GM12878 (cell line): ENCODE results near the gene GPC6. TPM values are rescaled to one million over a fixed set of nuclear protein-coding genes. Genes with fewer than 3 reads are reported as not detected.

Source experiments
- ATAC-seq: fragments of 200-7000 bp; cut with Tn5 transposase; 3 replicates; pipeline ENCODE4 v1.9.1; 2020; ENCODE audit warnings: mild to moderate bottlenecking, moderate library complexity
- BruUV-seq: library from RNA; stranded (reverse); fragments of 400-500 nt; replicated peaks from 2 replicates; lab custom pipeline; 2021; lab: Mats Ljungman, UMichigan
- CTCF ChIA-PET: fragments of 300-600 bp; sonication (Branson Sonifier 250); formaldehyde crosslinking; extraction: SDS; loops from one replicate; lab custom pipeline; 2021; ENCODE audit warnings: inconsistent platforms; lab: Yijun Ruan, JAX
- POLR2A ChIA-PET: fragments of 350-600 bp; formaldehyde crosslinking; extraction: SDS; loops from one replicate; lab custom pipeline; 2021; ENCODE audit warnings: inconsistent platforms; lab: Charles Lee
- RAD21 ChIA-PET: fragments of 300-600 bp; sonication (Branson Sonifier 250); formaldehyde crosslinking; loops from one replicate; lab custom pipeline; 2023; ENCODE audit warnings: antibody characterized with exemption; ENCODE audit not compliant: unreplicated experiment; lab: Charles Lee
- SMC1A ChIA-PET: fragments of 300-600 bp; sonication (Branson Sonifier 250); formaldehyde crosslinking; loops from one replicate; lab custom pipeline; 2023; ENCODE audit not compliant: unreplicated experiment, uncharacterized antibody; lab: Charles Lee
- DNase-seq: peaks from one replicate; pipeline ENCODE4 v3.0.0-alpha.2; 2011; ENCODE audit warnings: low read depth, low spot score
- FAIRE-seq: peaks from 3 replicates; lab custom pipeline; 2011; peaks lifted over from hg19 to GRCh38; lab: Jason Lieb, UNC
- H2AFZ ChIP-seq: 2 replicates; pipeline ENCODE4 v1.6.0; 2011; ENCODE audit warnings: low read depth, low read length, control low read depth; ENCODE audit not compliant: control insufficient read depth
- H3K27ac ChIP-seq: 2 replicates; pipeline ENCODE4 v1.5.1; 2011; ENCODE audit warnings: control low read depth; ENCODE audit not compliant: control insufficient read depth, insufficient read depth
- H3K27me3 ChIP-seq, 2 experiments: replicated peaks in 1 of 2; 2 replicates each; pipeline versions ENCODE4 v1.6.0 to v1.6.1; 2011; ENCODE audit warnings: low read length in 1 of 2; ENCODE audit not compliant: control insufficient read depth in 2 of 2, insufficient read depth in 2 of 2
- H3K36me3 ChIP-seq, 2 experiments: 2 replicates each; pipeline ENCODE4 v1.5.1; 2011; ENCODE audit warnings: low read length in 1 of 2; ENCODE audit not compliant: control insufficient read depth in 2 of 2, insufficient read depth in 2 of 2
- H3K4me1 ChIP-seq: 2 replicates; pipeline ENCODE4 v1.6.1; 2011; ENCODE audit warnings: mild to moderate bottlenecking, low read length, moderate library complexity, mixed read lengths; ENCODE audit not compliant: control insufficient read depth, insufficient read depth
- H3K4me2 ChIP-seq: 2 replicates; pipeline ENCODE4 v1.6.0; 2011; ENCODE audit warnings: control low read depth; ENCODE audit not compliant: control insufficient read depth, insufficient read depth
- H3K4me3 ChIP-seq: fragments of 200-600 bp; sonication (generic); 2 replicates; pipeline ENCODE4 v1.5.1; 2016
- H3K79me2 ChIP-seq: 2 replicates; pipeline ENCODE4 v1.6.0; 2011; ENCODE audit warnings: low read length; ENCODE audit not compliant: control insufficient read depth, insufficient read depth
- H3K9ac ChIP-seq: 2 replicates; pipeline ENCODE4 v1.8.0; 2011; ENCODE audit warnings: low read length, control low read depth, mixed read lengths; ENCODE audit not compliant: control insufficient read depth, insufficient read depth
- H3K9me3 ChIP-seq: replicated peaks from 3 replicates; pipeline ENCODE4 v1.5.1; 2011; ENCODE audit warnings: mild to moderate bottlenecking, low read length; ENCODE audit not compliant: control insufficient read depth, insufficient read depth
- H4K20me1 ChIP-seq: 2 replicates; pipeline ENCODE4 v1.6.0; 2011; ENCODE audit not compliant: control insufficient read depth, insufficient read depth
- FOXK2 ChIP-seq: fragments of 450-650 bp; IDR thresholded peaks from 2 replicates; pipeline ENCODE4 v1.6.1; 2017; ENCODE audit warnings: mild to moderate bottlenecking, moderate library complexity
- GABPA ChIP-seq: IDR thresholded peaks from 2 replicates; pipeline ENCODE4 v1.6.1; 2014; ENCODE audit warnings: antibody characterized with exemption, low read depth, mild to moderate bottlenecking, inconsistent platforms
- RB1 ChIP-seq: fragments of 450-650 bp; formaldehyde crosslinking; IDR thresholded peaks from 2 replicates; pipeline ENCODE4 v1.6.1; 2017; ENCODE audit warnings: mild to moderate bottlenecking, borderline replicate concordance
- SIX5 ChIP-seq: IDR thresholded peaks from 2 replicates; pipeline ENCODE4 v1.6.1; 2011; ENCODE audit warnings: mild to moderate bottlenecking, low read depth, low read length, moderate library complexity; ENCODE audit not compliant: severe bottlenecking
- WGBS: methylation state at CpG from one replicate; pipeline ENCODE4 v1.1.6; 2016; ENCODE audit warnings: low lambda C conversion rate; ENCODE audit not compliant: insufficient replicate concordance, insufficient coverage; ENCODE audit errors: missing lambda C conversion rate; 5-methylcytosine and 5-hydroxymethylcytosine counted together
- in situ Hi-C: fragments of 300-500 bp; cut with MboI; formaldehyde crosslinking; loops from 9 replicates; pipeline ENCODE4 v1.14.3; 2018; ENCODE audit warnings: mixed read lengths
- intact Hi-C: fragments of 100-400 bp; cut with micrococcal nuclease; formaldehyde crosslinking; loops from one replicate; pipeline ENCODE4 v1.14.2; 2022; ENCODE audit not compliant: unreplicated experiment
- polyA plus RNA-seq, 11 experiments: library from polyadenylated mRNA; depleted of rRNA in 4 of 11; unstranded in 6 of 11; stranded (reverse) in 5 of 11; fragments of >200 nt; fragmentation: Nextera tagmentation in 4 of 11; fragmentation: Illumina TruSeq in 1 of 11; extraction: Ambion mirVana in 4 of 11; extraction: Trizol in 1 of 11; gene quantifications; 1 replicate in 1 of 11; 2 replicates in 10 of 11; pipeline versions ENCODE4 v1.2.1 to v1.2.3, GENCODE V29; 2011 to 2016; ENCODE audit warnings: inconsistent platforms in 2 of 11, missing spikeins in 2 of 11, low read depth in 1 of 11
- total RNA-seq, 4 experiments: library from RNA; depleted of rRNA in 3 of 4; stranded (reverse); fragments of >200 nt in 3 of 4; fragmentation: Illumina TruSeq in 1 of 4; extraction: Trizol in 1 of 4; gene quantifications; 2 replicates each; pipeline versions ENCODE4 v1.2.1 to v1.2.3, GENCODE V29; 2013 to 2021
- TF ChIP-seq, protein P1 (sequence below): fragments of 450-650 bp; IDR thresholded peaks from 2 replicates; pipeline ENCODE4 v1.6.1; 2017; ENCODE audit warnings: low read depth, mild to moderate bottlenecking, moderate library complexity
- TF ChIP-seq, protein P2 (sequence below): fragments of 450-650 bp; conservative IDR thresholded peaks from 2 replicates; pipeline ENCODE4 v1.6.1; 2017; ENCODE audit warnings: mild to moderate bottlenecking, moderate library complexity

GPC6 gene
- total and polyA plus RNA-seq, 10 of the 15 experiments (the other 5 are each of a cell fraction or from before 2014, with no cell fraction given) = 0.03 to 0.04 (median 0.03) TPM; not detected in 7

DNA sequence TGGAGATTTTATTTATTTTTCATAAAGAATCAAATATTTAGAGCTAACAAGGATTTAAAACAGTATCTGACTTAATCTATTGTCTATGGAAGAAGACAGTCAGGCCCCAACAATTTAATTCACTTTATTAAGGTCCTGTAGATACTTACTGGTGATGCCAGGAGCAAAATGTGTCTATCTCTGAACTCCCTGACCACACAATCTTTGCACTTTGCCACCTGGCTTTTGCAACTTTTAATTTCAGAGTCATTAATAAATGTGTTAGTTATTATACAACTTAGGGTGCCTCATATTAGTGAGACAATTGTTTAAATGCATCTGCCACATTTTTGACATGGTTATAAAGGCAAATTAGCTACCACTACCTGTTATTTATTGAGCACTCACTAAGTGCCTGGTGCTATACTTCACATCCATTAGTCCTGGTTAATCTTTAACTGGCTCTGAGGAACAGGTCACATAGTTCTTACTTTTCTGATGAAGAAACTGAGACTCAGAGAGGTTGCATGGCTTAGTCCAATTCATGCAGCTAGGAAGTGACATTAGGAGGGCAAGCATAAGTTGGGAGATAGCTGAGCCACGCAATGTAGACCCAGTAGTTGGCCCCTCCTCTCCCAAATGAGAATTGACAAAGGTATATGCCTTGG lies 955.0 kb downstream of the GPC6 start:
- TF ChIP-seq, protein P1, sequence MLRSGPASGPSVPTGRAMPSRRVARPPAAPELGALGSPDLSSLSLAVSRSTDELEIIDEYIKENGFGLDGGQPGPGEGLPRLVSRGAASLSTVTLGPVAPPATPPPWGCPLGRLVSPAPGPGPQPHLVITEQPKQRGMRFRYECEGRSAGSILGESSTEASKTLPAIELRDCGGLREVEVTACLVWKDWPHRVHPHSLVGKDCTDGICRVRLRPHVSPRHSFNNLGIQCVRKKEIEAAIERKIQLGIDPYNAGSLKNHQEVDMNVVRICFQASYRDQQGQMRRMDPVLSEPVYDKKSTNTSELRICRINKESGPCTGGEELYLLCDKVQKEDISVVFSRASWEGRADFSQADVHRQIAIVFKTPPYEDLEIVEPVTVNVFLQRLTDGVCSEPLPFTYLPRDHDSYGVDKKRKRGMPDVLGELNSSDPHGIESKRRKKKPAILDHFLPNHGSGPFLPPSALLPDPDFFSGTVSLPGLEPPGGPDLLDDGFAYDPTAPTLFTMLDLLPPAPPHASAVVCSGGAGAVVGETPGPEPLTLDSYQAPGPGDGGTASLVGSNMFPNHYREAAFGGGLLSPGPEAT = no peak
- TF ChIP-seq GABPA (no peak), FOXK2 (no peak), SIX5 (no peak), RB1 (no peak)
- TF ChIP-seq, protein P2, sequence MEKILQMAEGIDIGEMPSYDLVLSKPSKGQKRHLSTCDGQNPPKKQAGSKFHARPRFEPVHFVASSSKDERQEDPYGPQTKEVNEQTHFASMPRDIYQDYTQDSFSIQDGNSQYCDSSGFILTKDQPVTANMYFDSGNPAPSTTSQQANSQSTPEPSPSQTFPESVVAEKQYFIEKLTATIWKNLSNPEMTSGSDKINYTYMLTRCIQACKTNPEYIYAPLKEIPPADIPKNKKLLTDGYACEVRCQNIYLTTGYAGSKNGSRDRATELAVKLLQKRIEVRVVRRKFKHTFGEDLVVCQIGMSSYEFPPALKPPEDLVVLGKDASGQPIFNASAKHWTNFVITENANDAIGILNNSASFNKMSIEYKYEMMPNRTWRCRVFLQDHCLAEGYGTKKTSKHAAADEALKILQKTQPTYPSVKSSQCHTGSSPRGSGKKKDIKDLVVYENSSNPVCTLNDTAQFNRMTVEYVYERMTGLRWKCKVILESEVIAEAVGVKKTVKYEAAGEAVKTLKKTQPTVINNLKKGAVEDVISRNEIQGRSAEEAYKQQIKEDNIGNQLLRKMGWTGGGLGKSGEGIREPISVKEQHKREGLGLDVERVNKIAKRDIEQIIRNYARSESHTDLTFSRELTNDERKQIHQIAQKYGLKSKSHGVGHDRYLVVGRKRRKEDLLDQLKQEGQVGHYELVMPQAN = no peak
- ChIA-PET SMC1A (interaction anchor here (1.6 kb wide), 1 partner anchor 11 kb away, joined by 4 read pairs; no protein-coding TSS in a partner anchor), CTCF (interaction anchor here (1.1 kb wide), 1 partner anchor 9 kb away, joined by 4 read pairs; no protein-coding TSS in a partner anchor), RAD21 (no interaction called here), POLR2A (no interaction called here)
- BruUV-seq = no TSS peak
- DNase-seq = no peak
- no peaks in the 10 kb centered on the region for H3K4me1 ChIP-seq
- in situ Hi-C loops (no loop called here), intact Hi-C loops (no loop called here)
- H4K20me1 ChIP-seq = no peaks in the 10 kb centered on the region
- H3K9me3 ChIP-seq = no peaks in the 10 kb centered on the region
- no peak overlapping the region for H2AFZ ChIP-seq
- H3K27ac ChIP-seq = no peak overlapping the region
- no peak overlapping the region for H3K4me3 ChIP-seq
- ATAC-seq = no peak
- FAIRE-seq = no peak
- H3K4me2 ChIP-seq = no peak overlapping the region
- H3K79me2 ChIP-seq = no peaks in the 10 kb centered on the region
- no peak overlapping the region for H3K9ac ChIP-seq
- WGBS = 0% methylated on average over 1 of the region's 1 CpG
- no peaks in the 10 kb centered on the region for H3K27me3 ChIP-seq
- H3K36me3 ChIP-seq = no peaks in the 10 kb centered on the region
